Coronary artery (tissue), 2 donors: ENCODE results near the gene C1orf21.

Experiments
- DNase-seq: peaks from one replicate; pipeline ENCODE4 v3.0.0-alpha.2; 2017; ENCODE audit warnings: low spot score
- H3K27ac ChIP-seq, 2 donors: fragments of 200-600 bp; sonication (generic); one replicate each; pipeline ENCODE4 v1.5.1; 2016 to 2019
- H3K4me3 ChIP-seq: fragments of 200-600 bp; sonication (generic); 2 replicates; pipeline ENCODE4 v1.5.1; 2016; ENCODE audit warnings: mild to moderate bottlenecking, moderate library complexity
- CTCF ChIP-seq: fragments of 200-600 bp; sonication (generic); IDR thresholded peaks from one replicate; pipeline ENCODE4 v1.5.1; 2019; ENCODE audit warnings: antibody characterized with exemption

Gene C1orf21

GRCh38 chr1:184438363-184438762, 51.5 kb downstream of the C1orf21 start:
- no peak for TF ChIP-seq CTCF
- no peak for DNase-seq
- Histone ChIP-seq H3K27ac (no peak overlapping the region), H3K4me3 (no peak overlapping the region)

- no peak for DNase-seq
- TF ChIP-seq CTCF = no peak
- Histone ChIP-seq H3K4me3 (no peak overlapping the region), H3K27ac (no peak overlapping the region)
Measured at GRCh38 chr1:184442260-184442659, 55.4 kb downstream of the C1orf21 start.

- TF ChIP-seq CTCF = no peak
- Histone ChIP-seq H3K27ac (no peak overlapping the region), H3K4me3 (no peak overlapping the region)
- DNase-seq = no peak
Measured at GRCh38 chr1:184443201-184443600, 56.4 kb downstream of the C1orf21 start.

GRCh38 chr1:184443624-184444023, 56.8 kb downstream of the C1orf21 start:
- DNase-seq = no peak
- H3K4me3 ChIP-seq = no peak overlapping the region
- H3K27ac ChIP-seq = no peak overlapping the region
- TF ChIP-seq CTCF = no peak

- Histone ChIP-seq H3K4me3 (no peak overlapping the region), H3K27ac (no peak overlapping the region)
- DNase-seq = no peak
- no peak for TF ChIP-seq CTCF
Measured at GRCh38 chr1:184445997-184446396, 59.2 kb downstream of the C1orf21 start.

GRCh38 chr1:184447651-184448185, 60.9 kb downstream of the C1orf21 start:
- no peak overlapping the region for H3K27ac ChIP-seq
- H3K4me3 ChIP-seq = no peak overlapping the region
- no peak for DNase-seq
- no peak for TF ChIP-seq CTCF

- DNase-seq = no peak
- no peak overlapping the region for H3K4me3 ChIP-seq
- no peak overlapping the region for H3K27ac ChIP-seq
- TF ChIP-seq CTCF = no peak
Measured at GRCh38 chr1:184449916-184450315, 63.1 kb downstream of the C1orf21 start.
